ENCODE data around the gene ETFA.

- TF ChIP-seq RBBP5 (IDR thresholded peaks at IDR 0.05; ENCODE audit: borderline replicate concordance, low read depth, low read length) = no peak
- no peak for TF ChIP-seq RFX5 (IDR thresholded peaks at IDR 0.05; ENCODE audit: borderline replicate concordance, low read depth, low read length)
- peak; percentile 68 for TF ChIP-seq EZH2 (IDR thresholded peaks at IDR 0.05; ENCODE audit: low read depth, low read length, severe bottlenecking)
- TF ChIP-seq, protein P1, sequence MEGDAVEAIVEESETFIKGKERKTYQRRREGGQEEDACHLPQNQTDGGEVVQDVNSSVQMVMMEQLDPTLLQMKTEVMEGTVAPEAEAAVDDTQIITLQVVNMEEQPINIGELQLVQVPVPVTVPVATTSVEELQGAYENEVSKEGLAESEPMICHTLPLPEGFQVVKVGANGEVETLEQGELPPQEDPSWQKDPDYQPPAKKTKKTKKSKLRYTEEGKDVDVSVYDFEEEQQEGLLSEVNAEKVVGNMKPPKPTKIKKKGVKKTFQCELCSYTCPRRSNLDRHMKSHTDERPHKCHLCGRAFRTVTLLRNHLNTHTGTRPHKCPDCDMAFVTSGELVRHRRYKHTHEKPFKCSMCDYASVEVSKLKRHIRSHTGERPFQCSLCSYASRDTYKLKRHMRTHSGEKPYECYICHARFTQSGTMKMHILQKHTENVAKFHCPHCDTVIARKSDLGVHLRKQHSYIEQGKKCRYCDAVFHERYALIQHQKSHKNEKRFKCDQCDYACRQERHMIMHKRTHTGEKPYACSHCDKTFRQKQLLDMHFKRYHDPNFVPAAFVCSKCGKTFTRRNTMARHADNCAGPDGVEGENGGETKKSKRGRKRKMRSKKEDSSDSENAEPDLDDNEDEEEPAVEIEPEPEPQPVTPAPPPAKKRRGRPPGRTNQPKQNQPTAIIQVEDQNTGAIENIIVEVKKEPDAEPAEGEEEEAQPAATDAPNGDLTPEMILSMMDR (IDR thresholded peaks at IDR 0.05; ENCODE audit: control extremely low read depth in 1 of 3, insufficient read depth in 1 of 3, low read depth in 1 of 3, low read length in 3 of 3) = no peak
- TF ChIP-seq TAF7 (optimal IDR thresholded peaks at IDR 0.05; ENCODE audit: borderline replicate concordance, low read depth, low read length) = no peak
- TF ChIP-seq GABPA (IDR thresholded peaks at IDR 0.05; ENCODE audit: borderline replicate concordance, insufficient read depth, low read length) = no peak
- no peak for TF ChIP-seq EP300 (IDR thresholded peaks at IDR 0.05; ENCODE audit: borderline replicate concordance in 1 of 2, low read depth in 2 of 2, low read length in 2 of 2)
- TF ChIP-seq POLR2A (IDR thresholded peaks at IDR 0.05; ENCODE audit: control extremely low read depth in 1 of 2, low read depth in 2 of 2, low read length in 2 of 2) = no peak
- TF ChIP-seq PHF8 (conservative IDR thresholded peaks at IDR 0.05; ENCODE audit: low read depth, low read length) = no peak
- no peak for TF ChIP-seq ZNF274 (IDR thresholded peaks at IDR 0.05; ENCODE audit: borderline replicate concordance, extremely low read depth, low read length)
- TF ChIP-seq EGR1 (IDR thresholded peaks at IDR 0.05; ENCODE audit: borderline replicate concordance, low read depth, low read length) = no peak
These were observed 27.4 kb upstream of the ETFA start for GRCh38 chr15:76338486-76339304.

Measured in H1 (cell line).